ENCODE measurements around the gene CACNA1B. TPM values are rescaled to one million over a fixed set of nuclear protein-coding genes. Genes with fewer than 3 reads are reported as not detected.

The CACNA1B gene
- total RNA-seq, 1 experiment from 2014 or later = 7.8 TPM

DNA sequence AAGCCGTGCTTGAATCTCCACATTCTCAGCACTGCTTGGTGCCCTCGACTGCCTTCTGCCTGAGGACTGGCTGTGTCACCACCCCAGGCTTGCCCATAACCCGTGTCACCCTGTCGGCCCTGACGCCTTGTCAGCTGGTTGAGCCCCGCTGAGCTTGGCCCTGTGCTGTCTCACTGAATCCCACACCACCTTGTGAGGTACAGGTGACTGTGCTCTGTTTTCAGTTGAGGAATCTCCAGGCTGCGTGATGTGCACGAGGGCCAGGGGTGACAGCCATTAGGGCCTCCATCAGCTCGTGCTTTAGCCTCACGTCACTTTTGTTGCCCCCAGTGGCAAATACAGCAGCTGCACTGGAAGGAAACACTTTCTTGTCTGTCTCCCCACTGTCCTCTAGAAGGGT, 90.7 kb downstream of the CACNA1B start:
- Histone ChIP-seq H2BK12ac (ENCODE audit: insufficient read length, low read depth, low read length) (no peak overlapping the region), H3K23ac (ENCODE audit: insufficient read length, low read depth, low read length) (no peak overlapping the region), H4K8ac (replicated peaks; ENCODE audit: insufficient read length, low read depth, low read length) (no peak overlapping the region), H3K27ac (ENCODE audit: insufficient read length, low read depth, low read length) (no peak overlapping the region), H3K56ac (ENCODE audit: insufficient read length, low read depth, low read length) (no peak overlapping the region), H3K9ac (ENCODE audit: extremely low read depth, insufficient read length, low read length) (no peak overlapping the region), H2AK5ac (ENCODE audit: insufficient read length, low read length) (no peak overlapping the region), H2BK20ac (ENCODE audit: low read depth, low read length, poor library complexity, severe bottlenecking) (no peak overlapping the region), H3T11ph (ENCODE audit: low read length) (no peak overlapping the region), H4K5ac (ENCODE audit: insufficient read length, low read depth, low read length) (no peak overlapping the region), H3K14ac (ENCODE audit: insufficient read depth, low read length) (no peak overlapping the region), H2BK15ac (ENCODE audit: low read depth, low read length) (no peak overlapping the region), H3K23me2 (ENCODE audit: insufficient read length, low read depth, low read length, poor library complexity, severe bottlenecking) (no peaks in the 10 kb centered on the region), H3K4ac (ENCODE audit: low read depth, low read length) (no peak overlapping the region), H4K20me1 (ENCODE audit: control insufficient read depth, insufficient read depth, insufficient read length) (no peaks in the 10 kb centered on the region), H3K79me2 (ENCODE audit: insufficient read depth, low read length) (no peaks in the 10 kb centered on the region), H3K4me2 (ENCODE audit: insufficient read depth, insufficient read length, low read length) (no peak overlapping the region), H3K4me1 (ENCODE audit: insufficient read depth, low read length) (no peaks in the 10 kb centered on the region), H3K27me3 (ENCODE audit: insufficient read depth, low read length) (no peaks in the 10 kb centered on the region), H3K18ac (ENCODE audit: insufficient read length, low read depth, low read length) (no peak overlapping the region), H2AFZ (ENCODE audit: low read length) (no peak overlapping the region), H4K91ac (ENCODE audit: insufficient read length, low read depth, low read length) (no peak overlapping the region), H2BK5ac (ENCODE audit: insufficient read length, low read length) (no peak overlapping the region), H3K9me3 (ENCODE audit: control insufficient read depth, low read depth, low read length) (no peaks in the 10 kb centered on the region), H3K79me1 (ENCODE audit: insufficient read depth, low read depth, low read length, poor library complexity, severe bottlenecking) (no peaks in the 10 kb centered on the region), H2BK120ac (ENCODE audit: low read depth, low read length, poor library complexity, severe bottlenecking) (no peak overlapping the region)
- Mint-ChIP-seq H3K4me1 (no peaks in the 10 kb centered on the region), H3K27me3 (ENCODE audit: low read depth) (no peaks in the 10 kb centered on the region), H3K4me3 (no peak overlapping the region), H3K36me3 (ENCODE audit: insufficient read depth in 1 of 3, low read depth in 3 of 3) (peaks cover 5 to 26% (median 9%) of the 10 kb centered on the region in 3 experiments; a peak in 6 of 7 replicates), H3K27ac (peak overlapping the region in 1 of 3 experiments; percentile 57; a peak in 1 of 7 replicates), H3K9me3 (peaks cover 0 to 3% of the 10 kb centered on the region in 2 experiments; a peak in 2 of 5 replicates)
- WGBS (ENCODE audit: extremely low coverage, insufficient read length, low lambda C conversion rate) = no CpG with 5 or more reads among the region's 10 CpGs
- TF ChIP-seq, protein P1, sequence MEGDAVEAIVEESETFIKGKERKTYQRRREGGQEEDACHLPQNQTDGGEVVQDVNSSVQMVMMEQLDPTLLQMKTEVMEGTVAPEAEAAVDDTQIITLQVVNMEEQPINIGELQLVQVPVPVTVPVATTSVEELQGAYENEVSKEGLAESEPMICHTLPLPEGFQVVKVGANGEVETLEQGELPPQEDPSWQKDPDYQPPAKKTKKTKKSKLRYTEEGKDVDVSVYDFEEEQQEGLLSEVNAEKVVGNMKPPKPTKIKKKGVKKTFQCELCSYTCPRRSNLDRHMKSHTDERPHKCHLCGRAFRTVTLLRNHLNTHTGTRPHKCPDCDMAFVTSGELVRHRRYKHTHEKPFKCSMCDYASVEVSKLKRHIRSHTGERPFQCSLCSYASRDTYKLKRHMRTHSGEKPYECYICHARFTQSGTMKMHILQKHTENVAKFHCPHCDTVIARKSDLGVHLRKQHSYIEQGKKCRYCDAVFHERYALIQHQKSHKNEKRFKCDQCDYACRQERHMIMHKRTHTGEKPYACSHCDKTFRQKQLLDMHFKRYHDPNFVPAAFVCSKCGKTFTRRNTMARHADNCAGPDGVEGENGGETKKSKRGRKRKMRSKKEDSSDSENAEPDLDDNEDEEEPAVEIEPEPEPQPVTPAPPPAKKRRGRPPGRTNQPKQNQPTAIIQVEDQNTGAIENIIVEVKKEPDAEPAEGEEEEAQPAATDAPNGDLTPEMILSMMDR (conservative IDR thresholded peaks at IDR 0.05) = peak; percentile 53
- peak; percentile 38 for DNase-seq
